HTERT RPE-1 (cell line): Measurements from ENCODE around the gene CACNG6.
"Not testable (repeated sequence)": the region's sequence is repeated elsewhere in the genome, so short reads cannot be mapped to it uniquely, and the experiment has no call there.

ENCODE experiments used
- in situ Hi-C: fragments of 300-500 bp; cut with MboI; formaldehyde crosslinking; loops from 4 replicates; pipeline ENCODE4 v1.14.3; 2020; ENCODE audit warnings: low sequenced_read_pairs

Gene CACNG6

GRCh38 chr19:53998223-53998622, 6.8 kb downstream of the CACNG6 start:
- in situ Hi-C loops = no loop called here

GRCh38 chr19:53999694-54000093, 8.3 kb downstream of the CACNG6 start:
- in situ Hi-C loops = no loop called here

DNA sequence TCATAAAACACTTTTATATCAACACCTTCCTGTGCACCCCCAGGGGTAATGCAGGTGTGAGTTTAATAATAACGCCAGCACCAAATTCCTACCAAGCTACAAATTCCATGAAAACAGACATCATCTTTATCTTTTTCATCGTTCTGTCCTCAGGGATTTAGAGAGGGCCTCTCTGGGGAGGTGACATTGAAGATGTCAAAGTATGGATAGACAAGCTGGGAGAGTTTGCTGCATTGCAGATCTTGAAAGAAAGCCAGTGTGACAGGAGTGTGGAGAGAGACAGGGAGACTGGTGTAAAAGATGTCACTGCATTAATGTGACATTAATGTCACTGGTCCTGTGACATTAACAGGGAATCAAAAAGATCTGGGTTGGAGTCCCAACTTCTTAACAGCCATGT, 10.1 kb downstream of the CACNG6 start:
- in situ Hi-C loops = no loop called here

GRCh38 chr19:54002495-54003315, 11.3 kb downstream of the CACNG6 start:
- in situ Hi-C loops = no loop called here

DNA sequence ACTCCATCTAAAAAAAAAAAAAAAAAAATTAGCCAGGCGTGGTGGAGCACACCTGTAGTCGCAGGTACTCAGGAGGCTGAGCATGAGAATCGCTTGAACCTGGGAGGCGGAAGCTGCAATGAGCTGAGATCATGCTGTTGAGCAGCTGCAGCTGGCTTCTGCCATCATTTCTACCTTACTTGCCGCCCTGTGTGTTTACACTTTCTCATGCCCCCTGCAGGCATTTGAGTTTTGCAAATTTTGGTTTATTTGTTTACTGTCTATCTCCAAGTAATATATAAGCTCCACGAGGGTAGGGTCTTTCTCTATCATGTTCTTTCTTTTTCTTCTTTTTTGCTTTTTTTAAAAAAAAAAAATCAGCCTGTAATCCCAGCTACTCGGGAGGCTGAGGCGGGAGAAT, 18.0 kb downstream of the CACNG6 start:
- in situ Hi-C loops = no loop called here

DNA sequence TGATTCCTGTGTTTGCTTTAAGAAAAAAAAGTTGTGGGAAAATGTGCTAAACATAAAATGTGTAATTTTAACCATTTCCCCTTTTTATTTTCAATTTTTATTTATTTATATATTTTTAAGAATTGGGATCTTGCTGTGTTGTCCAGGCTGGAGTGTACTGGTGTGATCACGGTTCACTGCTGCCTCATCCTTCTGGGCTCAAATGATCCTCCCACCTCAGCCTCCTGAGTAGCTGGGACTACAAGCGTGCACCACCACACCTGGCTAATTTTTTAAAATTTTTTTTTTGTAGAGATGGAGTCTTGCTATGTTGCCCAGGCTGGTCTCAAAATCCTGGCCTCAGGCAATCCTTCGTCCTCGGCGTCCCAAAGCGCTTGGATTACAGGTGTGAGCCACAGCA, 19.0 kb downstream of the CACNG6 start:
- in situ Hi-C loops = no loop called here

DNA sequence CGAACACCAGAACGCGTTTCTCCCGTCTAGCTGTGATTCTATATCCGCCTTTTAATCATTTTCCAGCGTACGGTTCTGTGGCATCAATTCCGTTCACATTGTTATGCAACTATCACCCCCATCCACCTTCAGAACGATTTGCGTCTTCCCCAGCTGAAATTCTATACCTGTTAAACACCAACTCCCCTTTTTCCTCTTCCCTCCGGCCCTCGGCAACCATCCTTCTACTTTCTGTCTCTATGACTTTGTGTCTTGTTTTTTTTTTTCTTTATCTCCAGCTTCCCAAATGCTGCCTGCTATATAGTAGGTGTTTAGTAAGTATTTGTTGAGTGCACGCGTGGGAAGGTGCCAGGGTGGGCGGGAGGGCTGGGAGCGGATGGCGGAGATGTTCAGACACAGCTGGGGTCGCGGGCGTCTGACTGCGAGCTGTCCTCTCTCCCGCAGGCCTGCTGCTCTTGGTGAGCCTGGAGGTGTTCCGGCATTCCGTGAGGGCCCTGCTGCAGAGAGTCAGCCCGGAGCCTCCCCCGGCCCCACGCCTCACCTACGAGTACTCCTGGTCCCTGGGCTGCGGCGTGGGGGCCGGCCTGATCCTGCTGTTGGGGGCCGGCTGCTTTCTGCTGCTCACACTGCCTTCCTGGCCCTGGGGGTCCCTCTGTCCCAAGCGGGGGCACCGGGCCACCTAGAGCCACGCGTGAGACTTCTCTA, 20.2 kb downstream of the CACNG6 start:
- in situ Hi-C loops = no loop called here

DNA sequence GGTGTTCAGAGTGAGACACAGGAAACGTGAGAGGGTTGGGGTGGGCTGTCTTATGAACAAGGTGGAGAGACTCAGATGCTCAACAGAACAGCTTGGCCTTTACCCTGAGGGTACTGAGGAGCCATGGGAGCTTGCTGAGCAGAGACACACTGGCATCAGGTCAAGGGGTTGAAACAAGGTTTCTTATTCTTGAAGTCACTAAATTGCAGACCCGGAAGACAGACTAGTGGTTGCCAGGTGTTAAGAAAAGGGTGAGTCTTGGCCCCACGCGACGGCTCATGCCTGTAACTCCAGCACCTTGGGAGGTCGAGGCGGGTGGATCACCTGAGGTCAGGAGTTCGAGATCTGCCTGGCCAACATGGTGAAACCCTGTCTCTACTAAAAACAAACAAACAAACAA, 22.4 kb downstream of the CACNG6 start:
- in situ Hi-C loops = no loop called here

GRCh38 chr19:54014920-54015560, 23.6 kb downstream of the CACNG6 start:
- in situ Hi-C loops = no loop called here

- in situ Hi-C loops = no loop called here
Observed at GRCh38 chr19:54017261-54017660, 25.8 kb downstream of the CACNG6 start.

- in situ Hi-C loops = no loop called here
Observed at GRCh38 chr19:54021363-54021762, 29.9 kb downstream of the CACNG6 start.

GRCh38 chr19:54021932-54022331, 30.5 kb downstream of the CACNG6 start:
- in situ Hi-C loops = no loop called here

DNA sequence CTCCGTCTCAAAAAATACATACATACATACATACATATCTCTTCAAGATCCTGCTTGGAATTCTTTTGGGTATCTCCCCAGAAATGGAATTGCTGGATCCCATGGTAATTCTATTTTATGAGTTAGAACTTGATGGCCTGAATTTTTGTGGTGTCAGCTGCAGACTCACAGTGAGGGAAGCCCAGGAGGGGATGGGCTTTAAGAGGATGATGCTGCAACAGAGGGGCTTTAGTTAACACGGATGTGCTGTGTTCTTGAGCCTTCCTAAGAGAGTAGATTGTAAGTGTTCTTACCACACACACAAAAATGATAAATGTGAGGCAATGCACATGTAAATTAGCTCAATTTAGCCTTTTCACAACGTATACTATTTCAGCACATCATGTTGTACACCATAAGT, 31.8 kb downstream of the CACNG6 start:
- in situ Hi-C loops = no loop called here

DNA sequence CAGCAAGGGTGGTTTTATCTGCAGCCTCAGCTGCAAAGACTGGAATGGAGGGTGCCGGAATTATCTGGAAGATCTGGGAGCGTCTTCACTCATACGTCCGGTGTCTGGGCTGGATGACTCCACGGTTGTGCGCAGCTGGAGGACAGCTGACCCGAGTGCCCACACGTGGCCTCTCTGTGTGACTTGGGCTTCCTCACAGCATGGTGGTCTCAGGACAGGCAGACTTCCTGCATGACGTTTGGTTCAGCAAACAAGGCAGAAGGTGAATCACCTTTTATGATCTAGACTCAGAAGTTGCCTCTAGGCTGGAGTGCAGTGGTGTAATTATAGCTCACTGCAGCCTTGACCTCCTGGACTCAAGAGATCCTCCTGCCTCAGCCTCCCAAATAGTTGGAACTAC, 33.2 kb downstream of the CACNG6 start:
- in situ Hi-C loops = no loop called here

- in situ Hi-C loops = no loop called here
Observed at GRCh38 chr19:54026656-54027055, 35.2 kb downstream of the CACNG6 start.

GRCh38 chr19:54029301-54029700, 37.9 kb downstream of the CACNG6 start:
- in situ Hi-C loops = no loop called here

- in situ Hi-C loops = no loop called here
Observed at GRCh38 chr19:54029930-54030490, 38.6 kb downstream of the CACNG6 start.

- in situ Hi-C loops = no loop called here
Observed at GRCh38 chr19:54030895-54031586, 39.6 kb downstream of the CACNG6 start.

DNA sequence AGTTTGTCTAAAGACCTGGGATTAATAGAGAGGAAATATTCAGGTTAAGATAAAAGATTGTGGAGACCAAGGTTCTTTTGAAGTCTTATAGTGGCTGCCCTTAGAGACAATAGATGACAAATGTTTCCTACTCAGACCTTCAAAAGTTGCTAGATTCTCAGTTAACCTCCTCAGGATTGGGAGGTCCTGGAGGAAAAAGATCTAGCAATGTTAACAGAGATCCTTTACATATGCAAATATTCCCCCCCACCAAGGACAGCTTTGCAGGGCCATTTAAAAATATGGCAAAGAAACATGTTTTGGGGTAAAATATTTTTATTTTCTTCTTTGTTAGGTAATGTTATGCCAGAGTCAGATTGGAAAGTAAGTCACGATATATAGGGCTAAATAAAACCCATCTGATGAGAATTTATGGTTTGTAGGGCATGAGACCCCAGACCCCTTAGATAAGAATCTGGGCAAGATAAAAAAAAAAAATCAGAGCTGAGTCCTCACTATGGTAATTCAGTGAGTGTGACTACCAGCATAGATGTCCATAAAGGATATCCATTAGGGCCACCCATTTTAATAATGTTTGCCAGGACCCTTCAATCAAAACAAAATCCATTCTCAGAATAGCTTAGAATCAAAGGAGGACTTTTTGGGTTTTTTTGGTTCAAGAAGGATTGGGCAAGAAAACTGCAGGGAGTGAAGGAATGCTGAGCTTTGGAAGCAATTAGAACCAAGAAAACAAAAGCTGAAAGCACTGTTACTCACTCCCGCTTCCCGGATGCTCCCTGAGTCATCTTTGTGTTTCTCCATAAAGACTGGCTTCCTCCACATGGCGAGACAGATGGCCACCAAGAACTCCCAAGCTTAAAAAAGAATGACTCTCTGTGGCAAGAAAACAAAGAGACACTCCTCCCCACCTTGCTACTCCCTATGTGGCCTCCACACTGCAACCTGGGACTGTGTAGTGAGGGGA, 44.1 kb downstream of the CACNG6 start:
- in situ Hi-C loops = no loop called here

DNA sequence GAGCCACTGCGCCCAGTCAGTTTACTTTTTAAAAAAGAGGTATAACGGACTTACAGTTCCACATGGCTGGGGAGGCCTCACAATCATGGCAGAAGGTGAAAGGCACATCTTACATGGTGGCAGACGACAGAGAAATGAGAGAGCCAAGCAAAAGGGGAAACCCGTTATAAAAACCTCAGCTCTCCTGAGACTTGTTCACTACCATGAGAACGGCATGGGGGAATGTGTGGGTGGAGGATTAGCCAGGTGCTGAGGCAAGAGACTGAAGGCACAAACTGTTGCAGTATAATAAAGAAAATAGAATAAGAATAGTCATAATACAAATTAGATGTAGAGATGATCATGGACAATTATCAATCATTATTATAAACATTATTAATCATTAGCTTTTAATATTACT, 45.1 kb downstream of the CACNG6 start:
- in situ Hi-C loops = not testable (repeated sequence)
